ENCODE measurements around the gene DSC1. TPM values are rescaled to one million over a fixed set of nuclear protein-coding genes. Genes with fewer than 3 reads are reported as not detected.

The DSC1 gene
- total RNA-seq: not detected in 2 replicates

DNA sequence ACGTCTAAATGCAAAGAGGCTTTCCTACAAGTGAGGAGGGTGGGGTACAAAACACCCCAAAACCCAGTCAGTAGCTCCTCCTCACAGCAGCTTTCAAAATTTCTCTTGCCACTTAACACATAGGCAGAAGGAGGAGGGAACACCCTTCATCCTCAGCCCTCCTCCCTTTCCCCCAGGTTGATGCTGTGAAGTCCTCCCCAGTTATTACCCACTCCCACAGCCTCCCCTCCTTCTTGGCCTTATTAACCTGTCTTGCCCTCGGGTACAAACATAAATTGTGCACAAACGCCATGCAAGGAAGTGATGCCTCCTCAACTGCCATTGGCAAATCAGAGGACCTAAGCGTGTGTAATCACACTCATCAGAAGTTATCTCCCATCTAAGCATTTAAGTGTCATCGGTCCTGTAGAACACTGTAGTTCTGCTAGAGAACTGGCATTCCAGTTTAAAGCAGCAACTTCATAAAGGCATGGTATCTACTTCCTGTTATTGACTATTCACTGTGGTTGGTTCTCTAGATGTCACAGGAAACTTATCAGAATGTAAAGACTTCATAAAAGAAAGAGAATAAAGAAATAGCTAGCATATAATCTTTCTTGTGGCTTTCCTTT, at the start of gene DSC1:
Gene DSC1 (minus strand): TSS at position 32 of the 611 bp plus-strand sequence. CDS start 262 bp downstream, outside the sequence.

DNA sequence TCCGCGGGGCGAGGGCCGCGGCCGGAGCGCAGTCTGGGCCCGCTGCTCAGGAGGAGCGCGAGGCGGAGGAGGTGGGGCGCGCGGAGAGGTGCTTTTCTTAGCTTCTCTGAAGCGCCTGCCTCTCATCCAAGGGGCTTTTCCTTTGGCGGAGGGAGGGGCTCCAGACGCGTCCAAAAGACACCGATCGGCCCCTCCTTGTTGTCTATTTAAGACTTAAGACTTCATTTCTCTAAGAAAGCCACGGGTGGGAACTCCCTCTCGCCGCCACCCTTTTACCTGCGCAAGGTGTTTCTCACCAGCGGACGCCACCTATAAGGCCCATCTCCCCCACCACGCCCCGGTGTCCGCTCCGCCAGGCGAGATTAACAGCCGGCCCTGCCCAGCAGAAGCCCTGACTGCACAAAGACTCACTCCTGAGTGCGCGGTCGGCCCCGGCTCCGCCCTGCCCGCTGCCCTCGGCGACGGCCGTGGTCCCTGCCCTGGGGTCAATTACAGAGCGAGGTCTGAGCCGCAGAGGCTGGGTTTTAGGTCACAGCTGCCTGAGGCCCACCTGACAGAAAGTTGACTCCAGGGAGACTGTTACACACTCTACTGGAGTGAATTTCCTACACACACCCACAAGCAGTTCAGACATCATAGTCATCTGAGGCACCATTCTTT, 60.5 kb downstream of the DSC1 start, which contains the start of gene DSC2:
Gene DSC2 (minus strand): TSS at position 397 of the 660 bp plus-strand sequence. CDS start 450 bp downstream, outside the sequence.

Other genes with a start within 250 kb of the DSC1 start
- gene DSC3, start 120.1 kb downstream of the DSC1 start, total RNA-seq: 0.20 and 0.46 TPM in 2 replicates
- 0.07 TPM in 2 replicates for gene DSC2, start 60.4 kb downstream of the DSC1 start, total RNA-seq
- not detected in 2 replicates for gene DSG1, start 155.3 kb upstream of the DSC1 start, total RNA-seq
- not detected in 2 replicates for gene DSG4, start 213.9 kb upstream of the DSC1 start, total RNA-seq

Measured in smooth muscle cell of the pulmonary artery (primary cell).